Heart left ventricle (tissue), 16 donors: ENCODE results near the gene DMD. TPM values are rescaled to one million over a fixed set of nuclear protein-coding genes. Genes with fewer than 3 reads are reported as not detected.

ENCODE experiments used
- ATAC-seq, 4 donors: fragments of 200-7000 bp; cut with Tn5 transposase; one replicate each; pipeline ENCODE4 v1.9.1; 2020 to 2022; ENCODE audit warnings: moderate library complexity in 4 of 4, mild to moderate bottlenecking in 3 of 4, moderate number of reproducible peaks in 1 of 4
- DNase-seq, 5 donors: peaks; one replicate each; pipeline ENCODE4 v3.0.0-alpha.2; 2020
- H3K27ac ChIP-seq, 12 donors: fragments of 200-600 bp; sonication (generic) in 4 of 12; one replicate each; pipeline versions ENCODE4 v1.5.0 to v1.8.0; 2016 to 2022; ENCODE audit warnings: mild to moderate bottlenecking in 2 of 12
- H3K27me3 ChIP-seq, 9 donors: fragments of 200-600 bp; sonication (generic) in 2 of 9; one replicate each; pipeline versions ENCODE4 v1.5.1 to v1.8.0; 2016 to 2022; ENCODE audit warnings: mild to moderate bottlenecking in 3 of 9
- H3K36me3 ChIP-seq, 9 donors: fragments of 200-600 bp; sonication (generic) in 2 of 9; one replicate each; pipeline versions ENCODE4 v1.5.0 to v1.8.0; 2018 to 2022; ENCODE audit warnings: mild to moderate bottlenecking in 2 of 9
- H3K4me1 ChIP-seq, 12 donors: fragments of 200-600 bp; sonication (generic) in 4 of 12; one replicate each; pipeline versions ENCODE4 v1.5.0 to v1.8.0; 2016 to 2022; ENCODE audit warnings: mild to moderate bottlenecking in 3 of 12
- H3K4me3 ChIP-seq, 12 donors: fragments of 200-600 bp; sonication (generic) in 4 of 12; one replicate each; pipeline versions ENCODE4 v1.5.0 to v1.8.0; 2017 to 2022; ENCODE audit warnings: mild to moderate bottlenecking in 9 of 12, moderate library complexity in 4 of 12
- H3K9me3 ChIP-seq, 12 donors: fragments of 200-600 bp; sonication (generic) in 4 of 12; one replicate each; pipeline versions ENCODE4 v1.5.0 to v1.8.0; 2016 to 2022; ENCODE audit warnings: mild to moderate bottlenecking in 1 of 12
- POLR2A ChIP-seq, 2 donors: fragments of 450-650 bp; IDR thresholded peaks; one replicate each; pipeline ENCODE4 v1.6.1; 2017; ENCODE audit warnings: antibody characterized with exemption in 2 of 2, mild to moderate bottlenecking in 2 of 2, moderate library complexity in 2 of 2
- WGBS, 4 donors: extraction: QIAGEN DNeasy Blood & Tissue Kit in 2 of 4; methylation state at CpG; one replicate each; pipeline versions ENCODE4 v1.1.5 to v1.1.7; 2013 to 2018; 5-methylcytosine and 5-hydroxymethylcytosine counted together
- intact Hi-C, 10 donors: fragments of 100-400 bp; cut with DNase I; formaldehyde crosslinking; loops; one replicate each; pipeline versions ENCODE4 v1.11.1 to v1.14.2; 2022
- polyA plus RNA-seq, 2 donors: library from polyadenylated mRNA; stranded (reverse); fragments of 200-250 nt; gene quantifications; one replicate each; pipeline ENCODE4 v1.2.3, GENCODE V29; 2013
- total RNA-seq, 9 donors: library from RNA; depleted of rRNA in 2 of 9; stranded (reverse); fragments of >200 nt in 2 of 9; fragmentation: NEBNext Ultra II Directional in 3 of 9; extraction: Animal tissue kit (Norgen Biotek cat#: 25700) in 3 of 9; gene quantifications; one replicate each; pipeline versions ENCODE4 v1.1.0 to v1.2.4, GENCODE V29; 2016 to 2023
- TF ChIP-seq, protein P1 (sequence below), 12 donors: fragments of 200-600 bp; sonication (generic) in 4 of 12; IDR thresholded peaks; one replicate each; pipeline versions ENCODE4 v1.5.0 to v1.8.0; 2018 to 2022; ENCODE audit warnings: antibody characterized with exemption in 12 of 12, mild to moderate bottlenecking in 5 of 12
- donor health status: ischemic (EF 13 %, LVEDD 7.1; RV severe dilation, severe dysfunction).
- donor health status: healthy with polysubstance abuse.
- donor health status: DM: no; HTN: yes; CAD: no.
- donor health status: DM: no; HTN: no; CAD: no.
- donor health status: ischemic (EF 25% LVEDD 6.9; RV normal size, moderate dysfunction).
- donor health status: ischemic (EF 25% LVEDD 5.7; RV mildly dilated, moderate dysfunction).
- donor health status: healthy.
- donor health status: DM: yes; HTN: yes; CAD: no.
- donor health status: ischemic (EF 35%, LVEDD 5.7; RV mildly dilated, moderate dysfunction).
- donor health status: nonischemic (EF 11% LVEDD 7.7; RV severe dilation, severe dysfunction).
- donor health status: DM: yes; HTN: yes; CAD: no.
- donor health status: PGD.
- donor health status: ischemic (EF 29% LVEDD 5.4; RV normal size, mild dysfunction).
- donor health status: nonischemic (EF 23%, LVEDD 6.1; RV moderate dilation, normal function).

Gene DMD
- total and polyA plus RNA-seq, 11 donors = 34.7 to 236 (median 162) TPM

- TF ChIP-seq POLR2A (IDR thresholded peaks at IDR 0.05) = no peak
- TF ChIP-seq, protein P1, sequence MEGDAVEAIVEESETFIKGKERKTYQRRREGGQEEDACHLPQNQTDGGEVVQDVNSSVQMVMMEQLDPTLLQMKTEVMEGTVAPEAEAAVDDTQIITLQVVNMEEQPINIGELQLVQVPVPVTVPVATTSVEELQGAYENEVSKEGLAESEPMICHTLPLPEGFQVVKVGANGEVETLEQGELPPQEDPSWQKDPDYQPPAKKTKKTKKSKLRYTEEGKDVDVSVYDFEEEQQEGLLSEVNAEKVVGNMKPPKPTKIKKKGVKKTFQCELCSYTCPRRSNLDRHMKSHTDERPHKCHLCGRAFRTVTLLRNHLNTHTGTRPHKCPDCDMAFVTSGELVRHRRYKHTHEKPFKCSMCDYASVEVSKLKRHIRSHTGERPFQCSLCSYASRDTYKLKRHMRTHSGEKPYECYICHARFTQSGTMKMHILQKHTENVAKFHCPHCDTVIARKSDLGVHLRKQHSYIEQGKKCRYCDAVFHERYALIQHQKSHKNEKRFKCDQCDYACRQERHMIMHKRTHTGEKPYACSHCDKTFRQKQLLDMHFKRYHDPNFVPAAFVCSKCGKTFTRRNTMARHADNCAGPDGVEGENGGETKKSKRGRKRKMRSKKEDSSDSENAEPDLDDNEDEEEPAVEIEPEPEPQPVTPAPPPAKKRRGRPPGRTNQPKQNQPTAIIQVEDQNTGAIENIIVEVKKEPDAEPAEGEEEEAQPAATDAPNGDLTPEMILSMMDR (IDR thresholded peaks at IDR 0.05) = no peak
- Histone ChIP-seq H3K4me1 (no peaks in the 10 kb centered on the region), H3K27me3 (no peaks in the 10 kb centered on the region), H3K9me3 (no peaks in the 10 kb centered on the region), H3K27ac (no peak overlapping the region), H3K4me3 (no peak overlapping the region), H3K36me3 (no peaks in the 10 kb centered on the region)
- intact Hi-C loops = no loop called here
- WGBS, 4 donors = 49 to 59% (median 52%) methylated on average over 6 of the region's 6 CpGs
- no peak for ATAC-seq
- DNase-seq = no peak
These were observed 84.9 kb downstream of the DMD start for GRCh38 chrX:33126469-33126868.

DNA sequence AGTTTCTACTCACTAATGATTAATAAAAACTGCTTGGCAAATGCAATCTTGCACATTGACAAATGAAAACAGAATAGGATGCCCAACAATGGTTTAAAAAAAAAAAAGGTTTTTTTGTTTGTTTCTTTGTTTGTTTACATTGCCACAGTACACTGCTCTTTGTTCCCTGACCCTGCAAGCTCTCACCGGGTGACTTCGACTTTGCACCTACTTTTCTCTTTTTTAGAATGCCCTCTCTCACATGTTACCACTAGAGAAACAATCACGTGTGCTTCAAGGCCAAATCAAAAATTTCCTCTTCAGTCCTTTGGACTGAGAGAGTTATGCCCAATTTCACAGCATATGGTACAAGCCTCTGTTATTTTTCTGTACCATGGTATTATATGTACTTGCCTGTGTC is 101.5 kb downstream of the DMD start:
- intact Hi-C loops = no loop called here
- Histone ChIP-seq H3K27ac (no peak overlapping the region), H3K36me3 (no peaks in the 10 kb centered on the region), H3K4me3 (no peak overlapping the region), H3K4me1 (peaks cover 0 to 8% (median 0%) of the 10 kb centered on the region in 12 donors), H3K9me3 (no peaks in the 10 kb centered on the region), H3K27me3 (no peaks in the 10 kb centered on the region)
- no peak for ATAC-seq
- DNase-seq = no peak
- no peak for TF ChIP-seq POLR2A (IDR thresholded peaks at IDR 0.05)
- TF ChIP-seq, protein P1 (IDR thresholded peaks at IDR 0.05) = no peak
- 9 to 24% (median 14%) methylated on average over 3 of the region's 3 CpGs for WGBS, 4 donors

GRCh38 chrX:33106737-33107136 is 104.6 kb downstream of the DMD start:
- Histone ChIP-seq H3K4me3 (no peak overlapping the region), H3K4me1 (peaks cover 0 to 8% (median 0%) of the 10 kb centered on the region in 12 donors), H3K9me3 (no peaks in the 10 kb centered on the region), H3K36me3 (no peaks in the 10 kb centered on the region), H3K27me3 (no peaks in the 10 kb centered on the region), H3K27ac (no peak overlapping the region)
- TF ChIP-seq POLR2A (IDR thresholded peaks at IDR 0.05) = no peak
- TF ChIP-seq, protein P1 (IDR thresholded peaks at IDR 0.05) = no peak
- intact Hi-C loops = no loop called here
- DNase-seq (no peak), ATAC-seq (no peak)
- WGBS, 4 donors = 86 to 95% (median 87%) methylated on average over 8 of the region's 8 CpGs

GRCh38 chrX:33095079-33095478 is 116.3 kb downstream of the DMD start:
- ATAC-seq (no peak), DNase-seq (no peak)
- TF ChIP-seq, protein P1 (IDR thresholded peaks at IDR 0.05) = no peak
- TF ChIP-seq POLR2A (IDR thresholded peaks at IDR 0.05) = no peak
- Histone ChIP-seq H3K9me3 (no peaks in the 10 kb centered on the region), H3K4me1 (no peaks in the 10 kb centered on the region), H3K36me3 (no peaks in the 10 kb centered on the region), H3K27me3 (no peaks in the 10 kb centered on the region), H3K4me3 (no peak overlapping the region), H3K27ac (no peak overlapping the region)
- intact Hi-C loops = no loop called here
- 66 to 72% (median 67%) methylated on average over 3 of the region's 3 CpGs for WGBS, 4 donors
